ENCODE results near the gene SHANK2.

- TF ChIP-seq CTCF (IDR thresholded peaks at IDR 0.05) (no peak), POLR2A (IDR thresholded peaks at IDR 0.05) (no peak)
Observed at GRCh38 chr11:71232364-71232763, 20.0 kb downstream of the SHANK2 start.
